ENCODE data around the gene NCK2.

The NCK2 gene

DNA sequence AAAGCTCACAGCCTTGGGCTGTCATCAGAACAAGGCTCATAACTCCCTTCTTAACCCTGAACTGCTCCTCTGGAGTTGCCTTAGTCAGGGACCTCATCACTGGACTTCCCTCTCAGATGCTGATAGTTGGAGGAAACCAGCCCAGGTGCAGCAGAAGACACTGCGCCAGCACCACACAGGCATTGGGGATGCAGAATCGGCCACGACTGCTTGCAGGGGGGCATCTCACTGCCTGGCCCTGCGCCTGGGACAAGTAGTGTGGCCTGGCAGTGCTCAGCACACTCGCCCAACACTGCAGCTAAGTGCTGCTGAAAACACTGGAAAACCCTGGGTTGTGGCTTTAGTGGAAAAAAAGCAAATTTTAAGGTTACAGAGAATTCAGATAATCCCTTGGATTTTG, 68.7 kb downstream of the NCK2 start:
- no peaks in the 10 kb centered on the region for H3K36me3 ChIP-seq (ENCODE audit: low read length)
- H3K4me2 ChIP-seq (ENCODE audit: low read depth, low read length, poor library complexity, severe bottlenecking): no peak overlapping the region
- H3K9ac ChIP-seq (ENCODE audit: low read length): no peak overlapping the region
- H3K27me3 ChIP-seq (ENCODE audit: low read length): no peaks in the 10 kb centered on the region
- H3K4me3 ChIP-seq (ENCODE audit: insufficient read depth, low read length, poor library complexity, severe bottlenecking): no peak overlapping the region
- H3K27ac ChIP-seq (ENCODE audit: low read depth, low read length): no peak overlapping the region
- no peak overlapping the region for H2AFZ ChIP-seq (ENCODE audit: low read depth, low read length, severe bottlenecking)
- no peak for TF ChIP-seq CTCF (IDR thresholded peaks at IDR 0.05; ENCODE audit: insufficient read depth, low read length, poor library complexity, severe bottlenecking)
- no peak for TF ChIP-seq EZH2phosphoT487 (conservative IDR thresholded peaks at IDR 0.05; ENCODE audit: low read length)
- no peaks in the 10 kb centered on the region for H3K9me3 ChIP-seq (ENCODE audit: insufficient read depth, low read length)
- H3K9me2 ChIP-seq (replicated peaks; ENCODE audit: insufficient read depth, low read length): no peaks in the 10 kb centered on the region
- no peaks in the 10 kb centered on the region for H3K79me2 ChIP-seq (ENCODE audit: insufficient read depth, low read length)
- no peaks in the 10 kb centered on the region for H4K20me1 ChIP-seq (ENCODE audit: low read depth, low read length)
- no peaks in the 10 kb centered on the region for H3F3A ChIP-seq (ENCODE audit: insufficient read depth)

- no peaks in the 10 kb centered on the region for H3K36me3 ChIP-seq (ENCODE audit: low read length)
- H4K20me1 ChIP-seq (ENCODE audit: low read depth, low read length): no peaks in the 10 kb centered on the region
- H3K9me2 ChIP-seq (replicated peaks; ENCODE audit: insufficient read depth, low read length): no peaks in the 10 kb centered on the region
- no peaks in the 10 kb centered on the region for H3K9me3 ChIP-seq (ENCODE audit: insufficient read depth, low read length)
- no peak overlapping the region for H3K4me3 ChIP-seq (ENCODE audit: insufficient read depth, low read length, poor library complexity, severe bottlenecking)
- no peak overlapping the region for H3K9ac ChIP-seq (ENCODE audit: low read length)
- no peak overlapping the region for H3K4me2 ChIP-seq (ENCODE audit: low read depth, low read length, poor library complexity, severe bottlenecking)
- no peak overlapping the region for H3K27ac ChIP-seq (ENCODE audit: low read depth, low read length)
- TF ChIP-seq EZH2phosphoT487 (conservative IDR thresholded peaks at IDR 0.05; ENCODE audit: low read length): no peak
- no peak for TF ChIP-seq CTCF (IDR thresholded peaks at IDR 0.05; ENCODE audit: insufficient read depth, low read length, poor library complexity, severe bottlenecking)
- H3K27me3 ChIP-seq (ENCODE audit: low read length): no peaks in the 10 kb centered on the region
- no peaks in the 10 kb centered on the region for H3F3A ChIP-seq (ENCODE audit: insufficient read depth)
- H3K79me2 ChIP-seq (ENCODE audit: insufficient read depth, low read length): no peaks in the 10 kb centered on the region
- H2AFZ ChIP-seq (ENCODE audit: low read depth, low read length, severe bottlenecking): no peak overlapping the region
Measured at GRCh38 chr2:105814291-105814940, 69.7 kb downstream of the NCK2 start.

DNA sequence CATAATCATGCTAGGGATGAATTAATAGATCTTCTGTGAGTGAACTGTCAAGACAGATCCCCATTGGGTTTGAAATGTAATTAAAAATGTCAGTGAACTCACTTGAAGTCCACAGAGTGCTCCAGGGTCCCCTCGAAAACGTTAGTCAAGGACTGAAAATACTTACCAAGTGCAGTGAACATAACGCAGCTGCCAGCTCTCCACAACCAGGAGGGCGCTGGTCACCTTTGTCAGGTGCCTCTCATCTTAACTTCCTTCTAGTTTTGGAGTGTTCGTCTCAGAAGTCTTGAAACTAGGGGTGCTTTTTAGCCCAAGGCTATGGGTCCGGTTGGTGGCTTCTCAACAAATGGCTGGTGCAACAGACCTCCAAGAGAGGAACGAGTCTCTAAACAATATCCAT, 70.7 kb downstream of the NCK2 start:
- no peaks in the 10 kb centered on the region for H3K9me3 ChIP-seq (ENCODE audit: insufficient read depth, low read length)
- no peak overlapping the region for H2AFZ ChIP-seq (ENCODE audit: low read depth, low read length, severe bottlenecking)
- no peak overlapping the region for H3K9ac ChIP-seq (ENCODE audit: low read length)
- H3K9me2 ChIP-seq (replicated peaks; ENCODE audit: insufficient read depth, low read length): no peaks in the 10 kb centered on the region
- no peak overlapping the region for H3K27ac ChIP-seq (ENCODE audit: low read depth, low read length)
- no peaks in the 10 kb centered on the region for H3K27me3 ChIP-seq (ENCODE audit: low read length)
- no peaks in the 10 kb centered on the region for H3K36me3 ChIP-seq (ENCODE audit: low read length)
- no peak overlapping the region for H3K4me3 ChIP-seq (ENCODE audit: insufficient read depth, low read length, poor library complexity, severe bottlenecking)
- TF ChIP-seq CTCF (IDR thresholded peaks at IDR 0.05; ENCODE audit: insufficient read depth, low read length, poor library complexity, severe bottlenecking) (no peak), EZH2phosphoT487 (conservative IDR thresholded peaks at IDR 0.05; ENCODE audit: low read length) (no peak)
- H4K20me1 ChIP-seq (ENCODE audit: low read depth, low read length): no peaks in the 10 kb centered on the region
- no peak overlapping the region for H3K4me2 ChIP-seq (ENCODE audit: low read depth, low read length, poor library complexity, severe bottlenecking)
- no peaks in the 10 kb centered on the region for H3K79me2 ChIP-seq (ENCODE audit: insufficient read depth, low read length)
- no peaks in the 10 kb centered on the region for H3F3A ChIP-seq (ENCODE audit: insufficient read depth)
